Panc1 (cell line): ENCODE results near the gene HCN1. TPM values are rescaled to one million over a fixed set of nuclear protein-coding genes. Genes with fewer than 3 reads are reported as not detected.

Source experiments
- ATAC-seq: fragments of 200-7000 bp; cut with Tn5 transposase; 2 replicates; pipeline ENCODE4 v1.9.1; 2020; ENCODE audit warnings: mild to moderate bottlenecking, moderate library complexity
- BruUV-seq: library from RNA; stranded (reverse); fragments of 400-500 nt; replicated peaks from 2 replicates; lab custom pipeline; 2021; lab: Mats Ljungman, UMichigan
- CTCF ChIA-PET: fragments of 300-600 bp; sonication (Branson Sonifier 250); formaldehyde crosslinking; loops from one replicate; lab custom pipeline; 2022; ENCODE audit warnings: antibody characterized with exemption; lab: Charles Lee
- POLR2A ChIA-PET: fragments of 300-600 bp; sonication (Branson Sonifier 250); formaldehyde crosslinking; loops from one replicate; lab custom pipeline; 2022; ENCODE audit warnings: antibody characterized with exemption; lab: Charles Lee
- DNase-seq: peaks from one replicate; pipeline ENCODE4 v3.0.0-alpha.2; 2010; ENCODE audit warnings: low read depth, low spot score
- H3K27ac ChIP-seq: 2 replicates; pipeline ENCODE4 v1.5.1; 2011; ENCODE audit warnings: mild to moderate bottlenecking, low read length, inconsistent platforms
- H3K27me3 ChIP-seq: fragments of 200-500 bp; sonication (Bioruptor generic); 2 replicates; pipeline ENCODE4 v1.6.0; 2014; ENCODE audit warnings: low read length, inconsistent platforms; ENCODE audit not compliant: control insufficient read depth, insufficient read depth
- H3K36me3 ChIP-seq: fragments of 200-500 bp; sonication (Bioruptor generic); 2 replicates; pipeline ENCODE4 v1.5.1; 2014; ENCODE audit warnings: inconsistent platforms, mild to moderate bottlenecking, low read length, moderate library complexity; ENCODE audit not compliant: control insufficient read depth, insufficient read depth
- H3K4me1 ChIP-seq: 2 replicates; pipeline ENCODE4 v1.5.1; 2011; ENCODE audit warnings: inconsistent platforms, mild to moderate bottlenecking, low read length, moderate library complexity; ENCODE audit not compliant: control insufficient read depth, insufficient read depth
- H3K4me3 ChIP-seq, 2 experiments: 2 replicates each; pipeline ENCODE4 v1.5.1; 2011 to 2012; ENCODE audit warnings: low read depth in 2 of 2, low read length in 2 of 2, mild to moderate bottlenecking in 2 of 2, inconsistent platforms in 1 of 2, moderate library complexity in 1 of 2
- H3K9me3 ChIP-seq: fragments of 200-500 bp; sonication (Bioruptor generic); 2 replicates; pipeline ENCODE4 v1.5.1; 2014; ENCODE audit warnings: low read depth, mild to moderate bottlenecking, inconsistent platforms, low read length, moderate library complexity; ENCODE audit not compliant: control insufficient read depth, insufficient read depth
- CTCF ChIP-seq: fragments of 450-650 bp; IDR thresholded peaks from 2 replicates; pipeline ENCODE4 v1.5.1; 2017; ENCODE audit warnings: mild to moderate bottlenecking
- POLR2AphosphoS5 ChIP-seq: IDR thresholded peaks from 2 replicates; pipeline ENCODE4 v1.6.1; 2012; ENCODE audit warnings: mild to moderate bottlenecking, low read depth, low read length, moderate library complexity
- REST ChIP-seq, 2 experiments: IDR thresholded peaks; 2 replicates each; pipeline ENCODE4 v1.6.1; 2011 to 2012; ENCODE audit warnings: low read depth in 2 of 2, control low read depth in 1 of 2, low read length in 1 of 2, mild to moderate bottlenecking in 1 of 2, moderate library complexity in 1 of 2; ENCODE audit not compliant: insufficient read depth in 1 of 2
- SIN3A ChIP-seq: IDR thresholded peaks from 2 replicates; pipeline ENCODE4 v1.6.1; 2012; ENCODE audit warnings: low read depth, mild to moderate bottlenecking, low read length, moderate library complexity, borderline replicate concordance; ENCODE audit not compliant: insufficient read depth
- TCF7L2 ChIP-seq: IDR thresholded peaks from 2 replicates; pipeline ENCODE4 v1.6.1; 2011; ENCODE audit warnings: mild to moderate bottlenecking, low read depth, low read length, inconsistent platforms
- in situ Hi-C: cut with HindIII; loops from 2 replicates; pipeline ENCODE4 v1.10.0; 2016; ENCODE audit warnings: low sequenced_read_pairs, low pct_unique_long_range_greater_than_20kb
- intact Hi-C: fragments of 100-400 bp; cut with micrococcal nuclease; formaldehyde crosslinking; loops from one replicate; pipeline ENCODE4 v1.10.0; 2022; ENCODE audit not compliant: unreplicated experiment
- total RNA-seq: library from RNA; stranded (reverse); gene quantifications from one replicate; pipeline ENCODE4 v1.2.1, GENCODE V29; 2021; ENCODE audit not compliant: unreplicated experiment

Gene HCN1
- total RNA-seq, 1 experiment from 2014 or later: 0.36 TPM

GRCh38 chr5:45335978-45336377 is 360.2 kb downstream of the HCN1 start:
- intact Hi-C loops: no loop called here
- Histone ChIP-seq H3K9me3 (no peaks in the 10 kb centered on the region), H3K27ac (no peak overlapping the region), H3K4me1 (no peaks in the 10 kb centered on the region), H3K27me3 (no peaks in the 10 kb centered on the region), H3K4me3 (no peak overlapping the region), H3K36me3 (no peaks in the 10 kb centered on the region)
- ATAC-seq: no peak
- BruUV-seq: no TSS peak
- DNase-seq: no peak
- TF ChIP-seq TCF7L2 (no peak), POLR2AphosphoS5 (no peak), CTCF (no peak), REST (IDR thresholded peaks at IDR 0.05; ENCODE audit: insufficient read depth in 1 of 2, low read depth in 2 of 2, low read length in 1 of 2) (no peak), SIN3A (no peak)
- CTCF ChIA-PET: no interaction called here
- in situ Hi-C loops: no loop called here
- POLR2A ChIA-PET: no interaction called here

- Histone ChIP-seq H3K27ac (no peak overlapping the region), H3K9me3 (no peaks in the 10 kb centered on the region), H3K27me3 (no peaks in the 10 kb centered on the region), H3K4me3 (no peak overlapping the region), H3K36me3 (no peaks in the 10 kb centered on the region), H3K4me1 (no peaks in the 10 kb centered on the region)
- ATAC-seq (no peak), DNase-seq (no peak)
- CTCF ChIA-PET: interaction anchor here (0.6 kb wide), 1 partner anchor 386 kb away, joined by 5 read pairs; no protein-coding TSS in a partner anchor
- no TSS peak for BruUV-seq
- in situ Hi-C loops: no loop called here
- POLR2A ChIA-PET: no interaction called here
- intact Hi-C loops: no loop called here
- no peak for TF ChIP-seq CTCF
- no peak for TF ChIP-seq SIN3A
- TF ChIP-seq TCF7L2: no peak
- no peak for TF ChIP-seq REST (IDR thresholded peaks at IDR 0.05; ENCODE audit: insufficient read depth in 1 of 2, low read depth in 2 of 2, low read length in 1 of 2)
- TF ChIP-seq POLR2AphosphoS5: no peak
These were observed 360.8 kb downstream of the HCN1 start for GRCh38 chr5:45335346-45335745.
